DND-41 (cell line): ENCODE data around the gene MYL3.

Experiments
- EZH2 ChIP-seq: IDR thresholded peaks from 3 replicates; pipeline ENCODE4 v1.6.1; 2012; ENCODE audit warnings: borderline replicate concordance, low read depth, mild to moderate bottlenecking, moderate library complexity, low read length, inconsistent platforms; ENCODE audit not compliant: severe bottlenecking
- TF ChIP-seq, protein P1 (sequence below): IDR thresholded peaks from 2 replicates; pipeline ENCODE4 v1.5.1; 2012; ENCODE audit warnings: borderline replicate concordance, low read length, moderate library complexity, mild to moderate bottlenecking; ENCODE audit not compliant: poor library complexity, severe bottlenecking; ENCODE audit errors: extremely low read depth

DNA sequence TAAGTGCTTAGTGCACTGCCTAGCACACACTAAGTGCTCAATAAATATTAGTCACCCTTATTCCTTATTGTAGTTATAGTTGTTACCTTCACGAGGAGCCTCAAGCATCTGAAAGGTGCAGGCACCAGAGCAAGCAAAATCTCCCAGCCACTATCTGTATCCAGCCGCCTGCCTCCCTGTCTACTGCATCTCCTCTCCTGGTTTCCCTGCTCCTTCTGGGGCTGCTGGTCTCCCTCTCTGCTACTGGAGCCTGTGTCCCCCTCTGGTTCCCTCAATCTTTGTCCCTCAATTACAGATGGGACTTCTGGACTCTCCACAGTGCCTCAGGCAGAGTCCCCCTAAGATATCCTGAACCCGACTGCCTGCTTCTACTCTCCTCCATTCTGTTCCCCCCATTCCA is 18.8 kb downstream of the MYL3 start:
- TF ChIP-seq, protein P1, sequence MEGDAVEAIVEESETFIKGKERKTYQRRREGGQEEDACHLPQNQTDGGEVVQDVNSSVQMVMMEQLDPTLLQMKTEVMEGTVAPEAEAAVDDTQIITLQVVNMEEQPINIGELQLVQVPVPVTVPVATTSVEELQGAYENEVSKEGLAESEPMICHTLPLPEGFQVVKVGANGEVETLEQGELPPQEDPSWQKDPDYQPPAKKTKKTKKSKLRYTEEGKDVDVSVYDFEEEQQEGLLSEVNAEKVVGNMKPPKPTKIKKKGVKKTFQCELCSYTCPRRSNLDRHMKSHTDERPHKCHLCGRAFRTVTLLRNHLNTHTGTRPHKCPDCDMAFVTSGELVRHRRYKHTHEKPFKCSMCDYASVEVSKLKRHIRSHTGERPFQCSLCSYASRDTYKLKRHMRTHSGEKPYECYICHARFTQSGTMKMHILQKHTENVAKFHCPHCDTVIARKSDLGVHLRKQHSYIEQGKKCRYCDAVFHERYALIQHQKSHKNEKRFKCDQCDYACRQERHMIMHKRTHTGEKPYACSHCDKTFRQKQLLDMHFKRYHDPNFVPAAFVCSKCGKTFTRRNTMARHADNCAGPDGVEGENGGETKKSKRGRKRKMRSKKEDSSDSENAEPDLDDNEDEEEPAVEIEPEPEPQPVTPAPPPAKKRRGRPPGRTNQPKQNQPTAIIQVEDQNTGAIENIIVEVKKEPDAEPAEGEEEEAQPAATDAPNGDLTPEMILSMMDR, result no peak
- TF ChIP-seq EZH2, result no peak
